LNCaP clone FGC (cell line): ENCODE data around the gene CDC25B.

Experiments used
- DNase-seq: peaks from one replicate; pipeline ENCODE4 v3.0.0-alpha.2; 2011; ENCODE audit warnings: low read depth
- H3K4me3 ChIP-seq: 2 replicates; pipeline ENCODE4 v1.5.1; 2011; ENCODE audit warnings: mild to moderate bottlenecking, low read depth, low read length, control low read depth
- TF ChIP-seq, protein P1 (sequence below): IDR thresholded peaks from 2 replicates; pipeline ENCODE4 v1.5.1; 2012; ENCODE audit warnings: mild to moderate bottlenecking; ENCODE audit not compliant: control insufficient read depth, insufficient read depth; ENCODE audit errors: extremely low read depth

Gene CDC25B

DNA sequence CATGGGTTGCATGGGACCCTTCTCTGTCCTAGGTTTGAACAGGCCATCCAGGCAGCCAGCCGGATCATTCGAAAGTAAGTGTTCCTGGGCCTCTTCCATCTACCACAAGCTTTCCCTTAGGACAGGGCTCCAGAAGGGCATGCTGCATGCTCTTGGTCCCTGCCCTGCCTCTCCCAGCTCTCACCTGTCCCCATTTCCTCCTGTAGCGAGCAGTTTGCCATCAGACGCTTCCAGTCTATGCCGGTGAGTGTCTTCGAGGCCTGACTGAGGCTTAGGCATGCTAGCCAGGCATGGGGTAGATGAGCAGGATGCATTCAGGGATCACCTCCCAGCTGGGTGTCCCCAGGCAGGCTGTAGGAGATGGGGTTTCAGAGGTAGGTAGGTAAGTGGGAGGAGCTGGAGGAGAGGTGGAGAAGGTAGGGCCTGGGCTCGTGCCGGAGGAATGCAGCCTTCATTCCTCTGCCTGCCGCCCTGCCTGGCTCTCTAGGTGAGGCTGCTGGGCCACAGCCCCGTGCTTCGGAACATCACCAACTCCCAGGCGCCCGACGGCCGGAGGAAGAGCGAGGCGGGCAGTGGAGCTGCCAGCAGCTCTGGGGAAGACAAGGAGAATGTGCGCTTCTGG is 4.3 kb downstream of the CDC25B start:
- no peak overlapping the region for H3K4me3 ChIP-seq
- no peak for DNase-seq
- TF ChIP-seq, protein P1, sequence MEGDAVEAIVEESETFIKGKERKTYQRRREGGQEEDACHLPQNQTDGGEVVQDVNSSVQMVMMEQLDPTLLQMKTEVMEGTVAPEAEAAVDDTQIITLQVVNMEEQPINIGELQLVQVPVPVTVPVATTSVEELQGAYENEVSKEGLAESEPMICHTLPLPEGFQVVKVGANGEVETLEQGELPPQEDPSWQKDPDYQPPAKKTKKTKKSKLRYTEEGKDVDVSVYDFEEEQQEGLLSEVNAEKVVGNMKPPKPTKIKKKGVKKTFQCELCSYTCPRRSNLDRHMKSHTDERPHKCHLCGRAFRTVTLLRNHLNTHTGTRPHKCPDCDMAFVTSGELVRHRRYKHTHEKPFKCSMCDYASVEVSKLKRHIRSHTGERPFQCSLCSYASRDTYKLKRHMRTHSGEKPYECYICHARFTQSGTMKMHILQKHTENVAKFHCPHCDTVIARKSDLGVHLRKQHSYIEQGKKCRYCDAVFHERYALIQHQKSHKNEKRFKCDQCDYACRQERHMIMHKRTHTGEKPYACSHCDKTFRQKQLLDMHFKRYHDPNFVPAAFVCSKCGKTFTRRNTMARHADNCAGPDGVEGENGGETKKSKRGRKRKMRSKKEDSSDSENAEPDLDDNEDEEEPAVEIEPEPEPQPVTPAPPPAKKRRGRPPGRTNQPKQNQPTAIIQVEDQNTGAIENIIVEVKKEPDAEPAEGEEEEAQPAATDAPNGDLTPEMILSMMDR: no peak

GRCh38 chr20:3800878-3801260 is 4.8 kb downstream of the CDC25B start:
- TF ChIP-seq, protein P1: no peak
- DNase-seq: no peak
- H3K4me3 ChIP-seq: no peak overlapping the region

- TF ChIP-seq, protein P1: no peak
- no peak for DNase-seq
- no peak overlapping the region for H3K4me3 ChIP-seq
Observed at GRCh38 chr20:3801299-3801698, 5.2 kb downstream of the CDC25B start.

GRCh38 chr20:3801846-3802245 is 5.7 kb downstream of the CDC25B start:
- no peak for DNase-seq
- TF ChIP-seq, protein P1: no peak
- H3K4me3 ChIP-seq: no peak overlapping the region

DNA sequence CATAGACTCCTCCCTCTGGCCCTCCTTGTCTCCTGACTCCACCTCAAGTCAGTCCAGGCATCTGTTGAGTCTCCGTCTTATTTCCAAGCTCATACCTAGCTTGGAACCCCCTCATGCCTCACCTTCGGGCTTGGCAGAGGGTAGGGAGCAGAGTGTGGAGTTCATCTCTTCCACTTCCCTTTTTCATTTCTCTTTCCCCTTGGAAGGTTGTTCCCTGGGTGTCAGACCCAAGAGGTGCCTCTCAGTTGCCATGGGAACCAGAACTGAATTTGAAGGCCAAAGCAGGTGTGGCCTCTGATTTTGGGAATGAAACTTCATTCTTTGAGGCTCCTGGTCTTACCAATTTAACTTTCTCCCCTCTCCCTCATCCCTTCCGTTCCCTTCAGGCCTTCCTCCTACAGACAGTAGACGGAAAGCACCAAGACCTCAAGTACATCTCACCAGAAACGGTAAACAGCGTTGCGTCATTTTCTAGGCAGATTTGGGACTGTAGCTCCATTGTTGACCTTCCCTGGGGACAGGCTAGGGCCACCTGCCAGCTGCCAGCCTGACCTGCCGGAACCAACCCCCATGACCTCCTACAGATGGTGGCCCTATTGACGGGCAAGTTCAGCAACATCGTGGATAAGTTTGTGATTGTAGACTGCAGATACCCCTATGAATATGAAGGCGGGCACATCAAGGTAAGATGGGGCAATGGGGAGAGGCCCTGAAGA is 6.6 kb downstream of the CDC25B start:
- no peak for DNase-seq
- no peak overlapping the region for H3K4me3 ChIP-seq
- TF ChIP-seq, protein P1: no peak

DNA sequence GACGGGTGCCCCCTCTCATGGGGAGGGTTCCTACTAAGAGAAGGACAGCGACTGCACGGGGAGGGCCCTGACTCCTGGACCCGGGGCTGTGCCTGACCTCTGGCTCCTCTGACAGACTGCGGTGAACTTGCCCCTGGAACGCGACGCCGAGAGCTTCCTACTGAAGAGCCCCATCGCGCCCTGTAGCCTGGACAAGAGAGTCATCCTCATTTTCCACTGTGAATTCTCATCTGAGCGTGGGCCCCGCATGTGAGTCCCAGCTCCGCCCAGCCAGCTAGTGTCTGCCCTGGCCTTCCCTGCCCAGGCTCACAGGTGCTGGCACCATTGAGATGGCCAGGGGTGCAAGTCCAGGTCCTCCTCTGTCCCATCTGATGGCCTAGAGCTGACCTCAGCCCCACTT is 7.2 kb downstream of the CDC25B start:
- no peak overlapping the region for H3K4me3 ChIP-seq
- DNase-seq: no peak
- TF ChIP-seq, protein P1: no peak
